ENCODE data around the gene ANKRD40CL.

DNA sequence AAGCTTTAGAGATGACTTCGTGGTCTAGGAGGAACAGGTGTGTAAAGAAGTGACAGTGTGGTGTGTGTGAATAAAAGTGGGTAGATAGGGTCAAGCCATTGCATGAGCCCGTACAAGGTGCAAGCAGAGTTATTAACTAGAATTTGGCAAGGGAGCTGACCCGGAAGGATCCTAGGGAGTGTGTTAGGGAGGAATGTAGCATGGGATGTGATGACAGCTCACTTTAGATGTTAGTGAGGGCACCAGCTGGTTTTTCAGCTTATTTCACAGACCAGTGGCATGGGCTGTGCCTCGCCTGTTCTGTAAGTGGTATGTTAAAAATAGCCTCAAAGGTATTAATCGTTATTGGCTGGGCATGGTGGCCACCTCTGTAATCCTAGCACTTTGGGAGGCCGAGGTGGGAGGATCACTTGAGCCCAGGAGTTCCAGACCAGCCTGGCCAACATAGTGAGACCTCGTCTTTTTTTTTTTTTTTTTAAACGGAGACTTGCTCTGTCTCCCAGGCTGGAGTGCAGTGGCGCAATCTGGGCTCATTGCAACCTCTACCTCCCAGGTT lies 8.3 kb downstream of the ANKRD40CL start:
- TF ChIP-seq, protein P1, sequence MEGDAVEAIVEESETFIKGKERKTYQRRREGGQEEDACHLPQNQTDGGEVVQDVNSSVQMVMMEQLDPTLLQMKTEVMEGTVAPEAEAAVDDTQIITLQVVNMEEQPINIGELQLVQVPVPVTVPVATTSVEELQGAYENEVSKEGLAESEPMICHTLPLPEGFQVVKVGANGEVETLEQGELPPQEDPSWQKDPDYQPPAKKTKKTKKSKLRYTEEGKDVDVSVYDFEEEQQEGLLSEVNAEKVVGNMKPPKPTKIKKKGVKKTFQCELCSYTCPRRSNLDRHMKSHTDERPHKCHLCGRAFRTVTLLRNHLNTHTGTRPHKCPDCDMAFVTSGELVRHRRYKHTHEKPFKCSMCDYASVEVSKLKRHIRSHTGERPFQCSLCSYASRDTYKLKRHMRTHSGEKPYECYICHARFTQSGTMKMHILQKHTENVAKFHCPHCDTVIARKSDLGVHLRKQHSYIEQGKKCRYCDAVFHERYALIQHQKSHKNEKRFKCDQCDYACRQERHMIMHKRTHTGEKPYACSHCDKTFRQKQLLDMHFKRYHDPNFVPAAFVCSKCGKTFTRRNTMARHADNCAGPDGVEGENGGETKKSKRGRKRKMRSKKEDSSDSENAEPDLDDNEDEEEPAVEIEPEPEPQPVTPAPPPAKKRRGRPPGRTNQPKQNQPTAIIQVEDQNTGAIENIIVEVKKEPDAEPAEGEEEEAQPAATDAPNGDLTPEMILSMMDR (IDR thresholded peaks at IDR 0.05): no peak
- TF ChIP-seq EZH2phosphoT487 (IDR thresholded peaks at IDR 0.05) (no peak), EZH2 (IDR thresholded peaks at IDR 0.05) (no peak)

All from neural progenitor cell (in vitro differentiated cells).